Pancreas (tissue), 10 donors: Measurements from ENCODE around the gene LDLRAD4. TPM values are rescaled to one million over a fixed set of nuclear protein-coding genes. Genes with fewer than 3 reads are reported as not detected.
"Not testable (repeated sequence)": the region's sequence is repeated elsewhere in the genome, so short reads cannot be mapped to it uniquely, and the experiment has no call there.

Source experiments
- ATAC-seq, 4 donors: fragments of 200-7000 bp; cut with Tn5 transposase; one replicate each; pipeline versions ENCODE4 v1.8.0 to v1.9.1; 2020; ENCODE audit warnings: mild to moderate bottlenecking in 4 of 4, moderate library complexity in 4 of 4
- DNase-seq, 6 donors: peaks; one replicate each; pipeline ENCODE4 v3.0.0-alpha.2; 2020
- FAIRE-seq: peaks from 2 replicates; lab custom pipeline; 2012; peaks lifted over from hg19 to GRCh38; lab: Jason Lieb, UNC
- H3K27ac ChIP-seq, 4 donors: fragments of 200-600 bp; sonication (generic); 1 replicate in 3 of 4; 2 replicates in 1 of 4; pipeline versions ENCODE4 v1.5.0 to v1.8.0; 2020
- H3K27me3 ChIP-seq, 4 donors: fragments of 200-600 bp; one replicate each; pipeline ENCODE4 v1.8.0; 2021
- H3K36me3 ChIP-seq, 3 donors: fragments of 200-600 bp; sonication (generic) in 1 of 3; one replicate each; pipeline versions ENCODE4 v1.5.0 to v1.8.0; 2020 to 2021
- H3K4me1 ChIP-seq, 3 donors: fragments of 200-600 bp; one replicate each; pipeline ENCODE4 v1.8.0; 2021
- H3K4me3 ChIP-seq, 4 donors: fragments of 200-600 bp; sonication (generic) in 2 of 4; one replicate each; pipeline versions ENCODE4 v1.5.0 to v1.8.0; 2020 to 2021
- H3K9me3 ChIP-seq, 4 donors: fragments of 200-600 bp; one replicate each; pipeline ENCODE4 v1.8.0; 2021
- CTCF ChIP-seq, 4 donors: fragments of 200-600 bp; sonication (generic) in 3 of 4; IDR thresholded peaks; one replicate each; pipeline versions ENCODE4 v1.5.0 to v1.8.0; 2021; ENCODE audit warnings: antibody characterized with exemption in 4 of 4
- WGBS, 2 donors: extraction: QIAGEN DNeasy Blood & Tissue Kit; methylation state at CpG; one replicate each; pipeline ENCODE4 v1.1.7; 2013; 5-methylcytosine and 5-hydroxymethylcytosine counted together
- intact Hi-C, 3 donors: fragments of 100-400 bp; cut with DNase I; formaldehyde crosslinking; loops; one replicate each; pipeline versions ENCODE4 v1.11.1 to v1.14.2; 2022
- polyA plus RNA-seq, 2 donors: library from polyadenylated mRNA; stranded (reverse); fragments of 200-250 nt; gene quantifications; one replicate each; pipeline ENCODE4 v1.2.3, GENCODE V29; 2013
- total RNA-seq, 6 donors: library from RNA; stranded (reverse); fragmentation: NEBNext Ultra II Directional in 4 of 6; extraction: Animal tissue kit (Norgen Biotek cat#: 25700) in 4 of 6; gene quantifications; one replicate each; pipeline versions ENCODE4 v1.2.1 to v1.2.4, GENCODE V29; 2021 to 2023
- donor health status: healthy with polysubstance abuse.
- donor health status: DM: no; HTN: no; CAD: no; lungs with moderate emphysema.
- donor health status: DM: no; HTN: no; CAD: no.
- donor health status: control.
- donor health status: control.
- donor health status: Bipolar disorder and iron deficiency.
- donor health status: DM: yes; HTN: yes; CAD: no.
- donor health status: DM: no; HTN: no; CAD: no.
- donor health status: DM: no; HTN: no; CAD: no.
- donor health status: DM: yes; HTN: yes; CAD: no.

The LDLRAD4 gene
- total and polyA plus RNA-seq, 8 donors = 2.5 to 21.8 (median 5.7) TPM

GRCh38 chr18:13474907-13475545 lies 256.5 kb downstream of the LDLRAD4 start:
- no peak overlapping the region for H3K27ac ChIP-seq
- H3K4me1 ChIP-seq = no peaks in the 10 kb centered on the region
- 81 to 84% methylated on average over 4 to 6 of the region's 6 CpGs for WGBS, 2 donors
- DNase-seq (no peak), ATAC-seq (no peak), FAIRE-seq (no peak)
- no peaks in the 10 kb centered on the region for H3K27me3 ChIP-seq
- intact Hi-C loops = no loop called here
- no peak for TF ChIP-seq CTCF (IDR thresholded peaks at IDR 0.05)
- no peaks in the 10 kb centered on the region for H3K9me3 ChIP-seq
- no peak overlapping the region for H3K4me3 ChIP-seq
- no peaks in the 10 kb centered on the region for H3K36me3 ChIP-seq

- intact Hi-C loops, H3K4me1 ChIP-seq, H3K27ac ChIP-seq, FAIRE-seq, H3K36me3 ChIP-seq, H3K27me3 ChIP-seq, H3K9me3 ChIP-seq, DNase-seq, H3K4me3 ChIP-seq, ATAC-seq: not testable (repeated sequence)
- 84 to 89% methylated on average over 4 of the region's 4 CpGs for WGBS, 2 donors
Measured at GRCh38 chr18:13476312-13476711, 257.8 kb downstream of the LDLRAD4 start.

DNA sequence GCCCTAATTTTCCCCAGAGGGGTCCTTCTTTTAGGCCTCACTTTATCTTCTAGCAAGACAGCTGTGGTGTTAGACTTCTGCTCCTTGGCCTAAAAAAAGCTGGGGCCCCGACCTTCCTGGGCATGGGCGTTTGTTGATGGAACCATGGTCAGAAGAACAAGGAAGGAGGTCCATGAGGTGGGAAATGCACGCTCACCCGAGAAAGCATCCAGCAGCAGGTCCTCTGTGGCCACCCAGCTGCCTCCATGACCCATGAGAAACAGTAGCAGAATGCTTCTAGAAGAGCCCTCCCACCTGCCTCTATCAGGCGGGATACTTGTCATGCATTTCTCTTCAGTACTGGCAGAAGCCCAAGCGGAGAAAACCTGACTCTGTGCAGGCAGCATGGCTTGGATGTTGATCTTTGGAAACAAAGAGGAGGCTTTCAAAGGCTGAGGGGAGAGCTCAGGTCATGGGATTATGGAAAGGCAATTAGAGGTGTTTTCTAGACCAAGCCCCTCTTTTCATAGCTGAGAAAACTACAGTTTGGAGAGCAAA lies 258.7 kb downstream of the LDLRAD4 start:
- DNase-seq (no peak), FAIRE-seq (no peak), ATAC-seq (no peak)
- Histone ChIP-seq H3K4me3 (no peak overlapping the region), H3K36me3 (no peaks in the 10 kb centered on the region), H3K27me3 (no peaks in the 10 kb centered on the region), H3K4me1 (no peaks in the 10 kb centered on the region), H3K9me3 (no peaks in the 10 kb centered on the region), H3K27ac (no peak overlapping the region)
- no peak for TF ChIP-seq CTCF (IDR thresholded peaks at IDR 0.05)
- 88 to 92% methylated on average over 6 of the region's 6 CpGs for WGBS, 2 donors
- intact Hi-C loops = no loop called here

- WGBS, 2 donors = 66 to 71% methylated on average over 11 of the region's 11 CpGs
- no peaks in the 10 kb centered on the region for H3K36me3 ChIP-seq
- intact Hi-C loops = no loop called here
- no peaks in the 10 kb centered on the region for H3K9me3 ChIP-seq
- H3K27ac ChIP-seq = no peak overlapping the region
- DNase-seq = no peak
- FAIRE-seq = no peak
- no peak for TF ChIP-seq CTCF (IDR thresholded peaks at IDR 0.05)
- no peak overlapping the region for H3K4me3 ChIP-seq
- no peaks in the 10 kb centered on the region for H3K4me1 ChIP-seq
- H3K27me3 ChIP-seq = no peaks in the 10 kb centered on the region
- peak in 1 of 4 donors; percentile 38 for ATAC-seq
Measured at GRCh38 chr18:13480571-13481255, 262.2 kb downstream of the LDLRAD4 start.

DNA sequence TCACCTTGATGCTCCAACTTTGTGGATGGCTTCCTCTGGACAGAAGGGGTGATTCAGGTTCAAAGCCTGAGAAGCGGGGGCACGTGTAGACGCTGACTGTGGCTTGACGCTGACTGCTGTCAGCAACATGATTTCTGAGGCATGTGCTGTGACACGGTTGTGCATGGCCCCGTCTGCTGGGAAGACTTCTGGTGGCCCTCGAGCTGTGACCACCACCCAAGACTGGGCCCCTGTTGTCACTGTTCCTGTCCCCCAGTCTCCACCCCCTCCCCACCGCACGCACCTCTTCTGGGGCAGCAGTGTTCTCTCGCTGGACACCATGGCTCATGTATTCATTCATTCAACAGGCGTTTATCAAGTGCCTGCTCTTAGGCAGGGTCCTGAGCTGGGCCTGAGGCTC lies 262.8 kb downstream of the LDLRAD4 start:
- Histone ChIP-seq H3K27ac (no peak overlapping the region), H3K9me3 (no peaks in the 10 kb centered on the region), H3K27me3 (no peaks in the 10 kb centered on the region), H3K36me3 (no peaks in the 10 kb centered on the region), H3K4me3 (no peak overlapping the region), H3K4me1 (no peaks in the 10 kb centered on the region)
- FAIRE-seq (no peak), DNase-seq (no peak), ATAC-seq (no peak)
- TF ChIP-seq CTCF (IDR thresholded peaks at IDR 0.05) = no peak
- 76 to 83% methylated on average over 11 of the region's 11 CpGs for WGBS, 2 donors
- intact Hi-C loops = no loop called here
